ENCODE data around the gene ATG4B.
A peak's percentile ranks its signal among the peaks of the same experiment; 100 is the strongest.

The ATG4B gene

DNA sequence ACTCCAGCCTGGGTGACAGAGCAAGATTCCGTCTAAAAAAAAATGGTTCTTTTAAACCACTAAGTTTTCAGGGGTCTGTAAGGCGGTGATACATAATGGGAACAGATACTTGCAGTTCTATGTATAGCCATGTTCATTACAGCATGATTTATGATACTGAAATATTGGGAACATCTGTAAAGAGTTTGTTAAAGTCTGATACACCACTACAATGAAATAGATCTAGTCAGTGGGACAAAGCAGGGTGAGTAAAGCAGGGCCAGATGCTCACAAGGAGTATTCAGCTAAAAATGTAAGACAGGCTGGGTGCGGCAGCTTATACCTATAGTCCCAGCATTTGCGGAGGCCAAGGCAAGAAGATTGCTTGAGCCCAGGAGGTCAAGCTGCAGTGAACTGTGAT lies 58.2 kb downstream of the ATG4B start:
- DNase-seq, result no peak

DNA sequence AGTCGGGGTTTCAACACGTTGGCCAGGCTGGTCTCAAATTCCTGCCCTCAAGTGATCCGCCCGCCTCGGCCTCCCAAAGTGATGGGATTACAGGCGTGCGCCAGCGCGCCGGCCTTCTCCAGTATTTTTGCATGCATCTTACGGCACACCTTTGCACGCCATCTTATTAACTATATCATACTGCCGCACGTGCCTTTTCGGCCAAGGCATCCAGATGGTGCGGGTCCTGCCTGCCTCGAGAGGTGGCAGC lies 63.6 kb downstream of the ATG4B start:
- no peak for DNase-seq

DNA sequence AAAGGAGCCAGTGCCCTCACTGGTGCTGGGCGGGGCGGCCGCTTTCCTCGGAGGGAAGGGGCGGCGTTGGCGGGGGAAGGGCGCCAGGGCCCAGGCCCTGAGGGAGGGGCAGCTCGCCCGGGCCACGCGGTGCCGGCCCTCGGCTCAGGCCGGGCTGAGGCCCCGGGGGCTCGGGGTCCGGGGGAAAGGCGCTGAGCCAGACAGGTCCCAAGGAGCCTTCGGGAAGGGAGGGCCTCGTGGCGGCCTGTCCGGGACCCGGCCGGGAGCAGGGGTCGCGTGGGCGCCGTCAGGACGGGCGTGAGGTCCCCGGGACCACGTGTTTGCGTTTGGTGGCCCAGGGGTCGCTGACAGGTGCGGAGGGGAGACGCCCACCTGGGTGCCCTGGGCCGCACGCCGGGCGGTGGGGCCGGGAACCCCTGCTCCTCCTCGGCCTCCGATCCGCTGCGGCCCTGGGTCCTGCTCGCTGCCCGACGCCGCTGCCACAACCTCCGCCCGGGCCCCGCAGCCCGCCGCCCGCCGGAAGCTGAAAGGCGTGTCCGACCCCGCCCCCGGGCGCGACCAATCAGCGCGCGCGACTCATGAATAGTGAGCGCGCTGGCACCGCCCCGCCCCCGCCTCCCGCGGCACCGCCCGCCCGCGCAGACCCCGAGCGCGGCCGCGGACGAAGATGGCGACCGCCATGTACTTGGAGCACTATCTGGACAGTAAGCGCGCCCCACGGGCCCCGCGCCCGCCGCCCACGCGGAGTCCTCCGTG lies 64.1 kb downstream of the ATG4B start, which contains the start of gene ING5:
Gene ING5 (plus strand): TSS at position 641 of the 756 bp plus-strand sequence. CDS start 27 bp downstream, at position 668.
- peak; percentile 57 to 72 for DNase-seq

DNA sequence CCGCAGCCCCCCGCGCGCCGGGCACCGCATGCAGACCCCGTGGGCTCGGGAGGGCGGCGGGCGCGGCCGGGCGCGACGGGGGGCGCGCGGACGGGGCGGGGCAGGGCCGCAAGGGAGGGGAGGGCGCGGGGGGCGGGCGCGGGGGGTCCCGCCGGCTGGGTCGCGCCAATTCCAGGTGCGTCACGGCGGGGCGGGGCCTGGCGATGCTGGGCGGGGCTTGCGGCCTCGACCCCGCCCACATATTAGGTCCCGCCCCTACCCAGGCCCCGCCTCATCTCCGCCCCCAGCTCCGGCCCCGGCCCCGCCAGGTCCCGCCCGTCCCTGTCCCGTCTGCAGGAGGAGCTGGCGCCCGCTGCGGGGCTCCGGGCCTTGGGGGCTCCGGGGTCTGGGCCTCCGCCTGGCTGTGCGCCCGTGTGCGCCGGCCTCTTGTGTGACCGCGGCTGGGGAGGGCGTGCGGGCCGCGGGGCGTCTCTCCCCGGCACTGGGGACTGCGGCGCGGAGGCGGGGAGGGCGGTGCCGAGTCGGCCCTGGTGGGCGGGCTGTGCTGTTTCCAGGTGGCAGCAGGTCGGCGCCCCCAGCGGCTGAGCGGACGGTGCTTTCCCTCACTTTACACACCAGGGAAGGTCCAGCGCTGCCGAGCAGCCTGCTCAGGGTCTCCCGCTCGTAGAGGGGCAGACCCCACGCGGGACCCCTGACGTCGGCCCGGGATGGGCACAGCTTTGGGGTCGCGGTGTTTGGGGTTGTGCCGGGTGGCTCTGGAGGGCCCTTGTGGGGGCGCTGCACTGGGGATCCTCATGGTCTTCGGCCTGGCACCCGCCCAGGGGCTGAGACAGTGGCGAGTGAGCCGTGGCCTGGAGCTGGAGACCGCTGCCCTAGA lies 64.9 kb downstream of the ATG4B start:
- peak in 1 of 2 experiments; percentile 9 for DNase-seq

DNA sequence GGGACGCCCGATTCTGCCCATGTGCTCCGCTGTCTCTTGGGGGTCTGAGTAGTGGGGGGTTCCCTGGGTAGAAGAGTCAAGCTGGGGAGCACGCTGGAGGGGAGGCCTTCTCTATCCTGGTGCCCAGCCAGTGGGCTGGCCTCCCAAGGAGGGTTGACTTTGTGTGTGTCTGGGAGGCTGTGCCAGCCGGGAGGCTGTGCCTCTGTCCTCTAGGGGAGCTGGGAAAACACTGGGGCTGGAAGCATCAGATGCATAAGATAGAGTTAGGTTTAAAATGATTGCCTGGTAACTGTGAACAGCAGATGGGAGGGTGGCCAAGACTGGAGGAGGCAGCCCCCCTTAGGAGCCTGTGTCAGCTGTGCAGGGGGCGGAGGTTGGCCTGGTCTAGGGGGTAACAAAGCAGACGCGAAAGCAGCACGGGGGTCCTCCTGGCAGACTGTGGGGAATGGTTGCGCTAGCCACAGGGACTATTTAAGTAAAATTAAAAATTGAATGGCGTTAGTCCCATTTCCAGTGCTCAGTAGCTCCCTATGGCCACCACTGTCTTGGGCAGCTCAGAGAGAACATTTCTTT lies 65.6 kb downstream of the ATG4B start:
- DNase-seq, result no peak

DNA sequence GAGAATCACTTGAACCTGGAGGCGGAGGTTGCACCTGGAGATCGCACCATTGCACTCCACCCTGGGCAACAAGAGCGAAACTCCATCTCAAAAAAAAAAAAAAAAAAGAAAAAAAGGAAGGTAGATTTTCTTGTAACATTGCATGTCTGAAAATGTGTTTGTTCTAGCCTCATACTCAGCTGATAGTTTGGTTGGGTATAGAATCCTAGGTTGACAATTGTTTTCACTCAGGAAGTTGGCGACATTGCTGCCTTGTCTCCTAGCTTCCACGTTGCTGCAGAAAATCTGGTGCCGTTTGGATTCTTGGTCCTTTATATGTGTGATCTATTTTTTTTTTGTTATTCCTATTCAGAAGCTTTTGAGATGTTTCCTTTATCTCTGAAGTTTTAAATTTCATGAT lies 69.0 kb downstream of the ATG4B start:
- DNase-seq, result no peak

DNA sequence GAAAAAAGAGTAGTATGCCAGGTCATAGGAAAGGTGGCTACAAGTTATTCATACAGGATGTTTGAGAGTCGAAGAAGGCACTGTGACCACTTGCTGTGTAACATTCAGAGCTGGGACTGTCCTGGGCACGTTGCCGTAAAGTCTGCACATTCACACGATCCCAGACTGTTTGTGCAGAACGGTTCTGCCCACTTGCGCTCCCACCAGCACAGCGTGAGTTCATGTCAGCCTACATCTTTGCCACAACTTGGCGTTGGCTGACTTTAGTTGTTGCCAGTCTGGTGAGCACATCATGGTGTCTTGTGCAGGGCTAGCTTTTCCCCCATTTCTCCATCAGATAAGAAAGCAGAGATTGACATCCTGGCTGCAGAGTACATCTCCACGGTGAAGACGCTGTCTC lies 71.4 kb downstream of the ATG4B start:
- DNase-seq, result no peak

DNA sequence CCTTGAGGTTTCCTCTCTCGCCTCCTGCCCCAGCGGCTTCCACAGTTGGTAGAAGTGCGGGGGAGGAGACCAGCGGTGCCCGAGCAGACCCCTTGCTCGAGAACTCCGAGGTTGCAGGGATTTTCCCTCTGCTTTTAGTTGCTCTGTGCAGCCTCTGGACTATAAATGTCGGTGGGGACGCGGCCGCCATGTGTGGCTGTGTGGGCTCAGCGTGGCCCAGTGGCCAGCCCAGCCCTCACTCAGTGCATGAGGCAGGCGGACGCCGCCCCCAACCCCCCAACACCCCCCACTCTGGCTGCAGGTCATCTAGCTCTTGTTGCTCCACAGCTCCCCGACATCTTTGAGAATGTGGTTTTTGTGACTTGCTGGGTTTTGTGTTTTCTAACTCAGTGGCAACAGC lies 81.6 kb downstream of the ATG4B start:
- DNase-seq, result no peak

DNA sequence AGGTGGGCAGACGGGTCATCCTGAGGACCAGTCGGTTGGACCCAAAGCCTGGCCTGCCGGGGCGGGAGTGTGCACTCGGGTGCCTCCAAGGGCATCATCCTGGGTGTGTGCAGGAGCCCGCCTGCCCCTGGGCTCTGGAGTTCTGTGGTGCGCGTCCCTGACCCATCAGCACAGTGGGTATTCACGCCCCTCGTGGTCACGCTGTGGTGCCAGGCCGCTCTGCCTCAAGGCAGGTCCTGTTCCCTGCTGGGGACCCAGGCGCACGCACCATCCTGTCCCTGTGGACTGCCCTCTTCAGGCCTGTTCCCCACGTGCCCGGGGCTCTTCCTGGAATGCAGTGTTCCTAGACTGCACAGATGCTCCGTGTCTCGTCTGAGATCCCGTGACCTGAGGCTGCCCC lies 82.6 kb downstream of the ATG4B start:
- DNase-seq, result no peak

DNA sequence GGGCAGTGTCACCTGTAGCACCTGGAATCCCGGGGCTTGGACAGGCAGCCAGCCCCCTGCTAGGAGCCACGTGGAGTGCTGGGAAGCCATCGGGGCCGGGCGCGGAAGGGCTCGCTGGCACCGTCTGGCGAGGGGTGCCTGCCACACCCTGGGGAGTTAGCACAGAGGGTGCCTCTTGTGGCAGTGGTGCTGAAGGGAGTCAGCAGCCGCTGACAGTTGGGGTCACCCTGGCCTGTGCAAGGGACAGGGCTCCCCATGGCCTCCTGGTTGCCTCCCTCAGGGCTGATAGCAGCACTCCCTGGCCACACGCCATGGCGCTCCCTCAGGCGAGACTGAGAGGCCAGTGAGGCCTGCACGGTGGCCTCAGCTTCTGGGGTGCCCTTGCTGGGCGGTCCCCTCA lies 83.1 kb downstream of the ATG4B start:
- DNase-seq, result no peak

DNA sequence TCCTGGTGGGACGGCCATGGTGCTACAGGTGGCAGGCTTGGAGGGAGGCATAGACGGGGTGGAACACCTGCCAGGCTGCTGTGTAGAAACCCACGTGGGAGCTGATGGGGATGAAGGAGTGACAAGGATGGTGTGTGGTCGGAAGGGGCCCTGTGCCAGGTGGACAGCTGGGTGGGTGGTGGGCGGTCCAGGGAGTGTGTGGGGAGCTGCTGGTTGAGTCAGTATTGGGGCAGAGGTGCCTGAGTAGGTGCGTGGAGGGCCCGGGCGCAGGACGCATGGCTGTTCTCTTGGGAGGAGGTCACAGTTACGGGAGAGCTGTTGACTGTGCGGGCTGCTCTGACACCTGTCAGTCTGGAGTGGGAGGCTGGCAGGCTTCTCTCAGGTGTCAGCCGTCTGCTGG lies 84.4 kb downstream of the ATG4B start:
- no peak for DNase-seq

DNA sequence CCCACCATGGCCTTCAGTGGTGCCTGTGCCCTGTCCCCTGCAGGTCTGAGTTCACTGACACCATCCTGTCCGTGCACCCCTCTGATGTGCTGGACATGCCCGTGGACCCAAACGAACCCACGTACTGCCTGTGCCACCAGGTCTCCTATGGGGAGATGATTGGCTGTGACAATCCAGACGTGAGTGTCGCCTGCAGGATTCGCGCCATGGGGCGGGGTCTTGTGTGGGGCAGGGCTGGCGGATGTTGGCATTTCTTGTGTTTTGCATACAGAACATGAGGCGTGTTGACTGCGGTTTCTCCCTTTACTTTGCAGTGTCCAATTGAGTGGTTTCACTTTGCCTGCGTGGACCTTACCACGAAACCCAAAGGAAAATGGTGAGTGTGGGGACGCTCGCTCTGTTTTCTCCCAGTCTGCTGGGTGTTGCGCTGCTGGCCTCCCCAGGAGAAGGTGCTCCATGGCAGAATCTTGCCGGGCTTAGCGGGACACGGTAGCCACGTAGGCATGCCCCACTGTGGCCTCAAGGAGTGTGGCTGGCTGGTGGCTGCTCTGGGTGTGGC lies 85.5 kb downstream of the ATG4B start:
- no peak for DNase-seq

All from NCI-H187 (cell line).